WI38 (cell line): ENCODE data around the gene TARS1.

Experiments used
- H3K4me3 ChIP-seq: 2 replicates; pipeline ENCODE4 v1.5.1; 2011; ENCODE audit warnings: low read depth, mild to moderate bottlenecking, control low read depth, low read length
- TF ChIP-seq, protein P1 (sequence below): IDR thresholded peaks from 2 replicates; pipeline ENCODE4 v1.5.1; 2012; ENCODE audit warnings: low read depth, mild to moderate bottlenecking, control low read depth, low read length

Gene TARS1

DNA sequence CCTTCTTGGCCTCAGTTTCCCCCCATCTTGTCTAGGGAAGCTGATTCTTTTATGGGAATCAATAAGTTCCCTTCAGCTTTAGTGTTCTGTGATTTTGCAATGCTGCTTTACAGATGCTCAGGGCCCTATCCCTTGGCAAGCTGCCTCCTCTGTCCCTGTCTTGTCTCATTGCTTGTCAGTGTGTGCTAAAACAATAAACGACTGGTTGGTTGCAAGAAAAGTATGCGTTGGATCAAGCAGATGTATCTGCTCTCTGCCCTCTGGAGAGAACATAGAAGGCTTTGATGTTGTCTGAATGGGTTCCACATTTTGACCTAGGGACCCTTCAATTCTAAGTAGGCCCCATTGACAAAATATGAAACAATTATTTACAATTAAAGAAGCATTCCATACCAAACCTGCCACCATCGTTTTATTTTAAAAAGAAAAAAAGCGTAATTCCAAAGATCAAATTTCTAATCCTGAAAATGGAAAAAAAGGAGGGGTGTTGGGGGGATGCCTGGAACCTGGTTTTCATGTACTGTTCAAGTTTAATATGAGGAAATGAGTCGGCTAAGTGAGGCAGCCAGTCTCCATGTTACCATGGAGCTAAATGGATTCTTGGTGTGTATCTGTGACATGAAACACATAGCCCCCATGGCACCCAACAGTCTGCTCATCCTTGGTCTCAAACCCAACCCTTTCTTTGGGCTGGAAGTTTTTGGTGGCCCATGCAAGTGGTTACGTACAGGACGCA, 31.2 kb upstream of the TARS1 start:
- TF ChIP-seq, protein P1, sequence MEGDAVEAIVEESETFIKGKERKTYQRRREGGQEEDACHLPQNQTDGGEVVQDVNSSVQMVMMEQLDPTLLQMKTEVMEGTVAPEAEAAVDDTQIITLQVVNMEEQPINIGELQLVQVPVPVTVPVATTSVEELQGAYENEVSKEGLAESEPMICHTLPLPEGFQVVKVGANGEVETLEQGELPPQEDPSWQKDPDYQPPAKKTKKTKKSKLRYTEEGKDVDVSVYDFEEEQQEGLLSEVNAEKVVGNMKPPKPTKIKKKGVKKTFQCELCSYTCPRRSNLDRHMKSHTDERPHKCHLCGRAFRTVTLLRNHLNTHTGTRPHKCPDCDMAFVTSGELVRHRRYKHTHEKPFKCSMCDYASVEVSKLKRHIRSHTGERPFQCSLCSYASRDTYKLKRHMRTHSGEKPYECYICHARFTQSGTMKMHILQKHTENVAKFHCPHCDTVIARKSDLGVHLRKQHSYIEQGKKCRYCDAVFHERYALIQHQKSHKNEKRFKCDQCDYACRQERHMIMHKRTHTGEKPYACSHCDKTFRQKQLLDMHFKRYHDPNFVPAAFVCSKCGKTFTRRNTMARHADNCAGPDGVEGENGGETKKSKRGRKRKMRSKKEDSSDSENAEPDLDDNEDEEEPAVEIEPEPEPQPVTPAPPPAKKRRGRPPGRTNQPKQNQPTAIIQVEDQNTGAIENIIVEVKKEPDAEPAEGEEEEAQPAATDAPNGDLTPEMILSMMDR = no peak
- no peak overlapping the region for H3K4me3 ChIP-seq

DNA sequence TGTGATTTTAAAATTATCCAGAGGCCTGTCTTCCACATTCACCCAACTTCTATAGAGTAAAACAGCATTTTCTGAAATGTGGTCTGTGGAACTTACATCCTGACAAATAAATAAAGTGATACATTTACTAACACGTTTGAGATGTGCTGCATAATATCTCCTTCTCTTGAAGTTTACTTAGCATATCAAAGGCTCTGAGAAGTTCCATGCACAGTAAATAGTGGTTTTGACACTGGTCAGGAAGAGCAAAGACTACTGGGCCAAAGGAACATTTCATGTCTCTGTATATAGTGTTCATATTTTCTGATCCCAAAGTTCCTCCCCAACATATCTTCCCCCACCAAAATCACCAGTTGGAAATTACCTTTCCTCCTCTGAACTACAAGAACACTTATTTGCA, 30.5 kb upstream of the TARS1 start:
- TF ChIP-seq, protein P1 = no peak

DNA sequence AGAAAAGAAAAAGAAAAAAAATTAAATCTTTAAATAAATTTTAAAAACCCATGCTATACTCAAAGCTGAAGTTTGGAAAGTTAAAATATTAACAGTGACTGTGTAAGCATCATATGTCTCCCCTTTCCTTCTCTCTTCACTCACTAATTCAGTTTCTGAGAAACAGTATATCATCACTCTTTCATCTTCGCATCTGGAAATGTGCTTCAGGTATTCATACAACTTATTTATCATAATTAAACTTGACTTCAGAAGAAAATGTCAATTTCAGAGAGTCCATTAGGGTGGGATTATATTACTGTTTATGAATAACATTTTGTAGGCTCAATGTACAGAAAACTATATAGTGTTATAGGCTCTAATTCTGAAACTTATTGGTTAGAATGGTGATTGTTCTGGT, 29.3 kb upstream of the TARS1 start:
- TF ChIP-seq, protein P1 = no peak
- H3K4me3 ChIP-seq = no peak overlapping the region

More for the DNA sequence above, 30.5 kb upstream of the TARS1 start:
- H3K4me3 ChIP-seq = no peak overlapping the region

DNA sequence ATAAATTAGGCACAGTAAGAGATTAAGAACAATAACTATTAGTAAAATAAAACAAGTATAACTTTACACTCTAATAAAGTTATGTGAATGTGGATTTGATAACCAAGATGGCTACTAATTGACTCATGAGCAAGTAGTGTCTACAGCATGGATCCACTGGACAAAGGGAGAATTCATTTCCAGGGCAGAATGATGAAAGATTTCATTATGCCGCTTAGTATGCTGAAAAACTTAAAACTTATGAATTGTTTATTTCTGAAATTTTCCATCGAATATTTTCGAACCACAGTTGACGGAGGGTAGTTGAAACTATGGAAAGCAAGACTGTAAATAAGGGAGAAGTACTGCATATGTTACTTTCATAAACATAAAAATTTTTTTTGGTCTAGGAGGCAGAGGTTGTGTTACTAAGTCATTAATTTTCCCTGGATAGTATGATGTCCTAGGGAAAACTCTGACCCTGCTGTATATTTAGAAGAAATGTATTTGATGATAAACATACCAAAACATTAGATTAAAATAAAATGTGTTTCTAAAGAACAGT, 24.9 kb upstream of the TARS1 start:
- TF ChIP-seq, protein P1 = no peak
- H3K4me3 ChIP-seq = no peak overlapping the region

DNA sequence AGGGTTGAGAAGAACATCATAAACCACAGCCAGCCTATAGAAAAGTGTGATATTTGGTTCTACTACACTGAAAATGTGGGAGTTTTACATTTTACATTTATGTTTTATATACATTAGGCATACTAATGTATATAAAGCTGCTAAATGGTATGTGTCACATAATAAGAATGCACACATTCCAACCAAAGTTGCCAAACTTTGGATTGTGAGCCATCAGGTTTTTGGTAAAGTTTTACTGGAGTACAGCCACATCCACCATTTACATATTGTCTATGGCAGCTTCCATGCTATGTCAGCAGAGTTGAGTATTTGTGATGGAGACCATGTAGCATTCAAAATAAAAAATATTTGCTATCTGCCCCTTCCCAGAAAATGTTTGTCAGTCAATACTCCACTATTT, 23.1 kb upstream of the TARS1 start:
- H3K4me3 ChIP-seq = no peak overlapping the region
- TF ChIP-seq, protein P1 = no peak

DNA sequence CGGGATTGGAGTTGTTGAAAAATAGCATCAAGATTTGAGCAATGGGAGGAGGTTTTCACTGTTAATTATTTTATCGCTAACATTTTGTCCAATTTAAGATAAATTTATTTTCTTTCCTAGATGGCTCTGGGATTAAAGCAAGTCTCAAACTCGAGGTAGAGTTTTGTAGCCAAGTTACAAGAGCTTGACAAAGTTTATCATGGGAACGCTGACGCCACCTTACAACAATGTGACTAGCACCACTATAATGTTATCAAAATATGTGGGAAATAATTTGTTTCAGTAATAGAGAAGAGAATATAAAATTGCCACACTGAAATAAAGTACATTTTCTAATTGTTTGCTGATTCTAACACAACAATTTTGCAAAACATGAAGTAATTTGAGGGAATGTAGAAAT, 19.8 kb upstream of the TARS1 start:
- H3K4me3 ChIP-seq = no peak overlapping the region
- TF ChIP-seq, protein P1 = no peak

DNA sequence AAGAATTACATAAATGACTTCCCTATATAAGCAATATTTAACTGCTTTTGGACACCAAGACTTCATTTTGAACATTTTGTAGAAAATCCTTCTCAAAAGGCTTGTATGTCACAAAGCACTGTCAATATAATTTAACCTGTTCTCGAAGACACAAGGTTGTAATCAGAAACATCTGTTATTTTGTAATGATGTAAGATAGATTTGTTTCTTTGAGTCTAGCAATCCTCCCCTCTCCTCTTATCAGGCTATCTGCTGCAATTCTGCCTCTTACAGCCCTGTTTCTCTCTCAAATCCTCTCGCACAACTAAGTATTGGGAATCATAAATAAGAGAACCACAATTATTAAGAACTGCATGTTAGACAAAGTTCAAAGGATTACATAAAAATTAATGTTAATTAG, 18.6 kb upstream of the TARS1 start:
- no peak overlapping the region for H3K4me3 ChIP-seq
- TF ChIP-seq, protein P1 = no peak
